VCaP (cell line): ENCODE data around the gene ZFYVE28.
A peak's percentile ranks its signal among the peaks of the same experiment; 100 is the strongest.
"Not testable (repeated sequence)": the region's sequence is repeated elsewhere in the genome, so short reads cannot be mapped to it uniquely, and the experiment has no call there.

Source experiments
- H3K27ac ChIP-seq: fragments of 450-650 bp; 2 replicates; pipeline ENCODE4 v1.5.1; 2017
- CTCF ChIP-seq: fragments of 450-650 bp; conservative IDR thresholded peaks from 2 replicates; pipeline ENCODE4 v1.5.1; 2017; ENCODE audit warnings: mild to moderate bottlenecking, moderate library complexity

ZFYVE28 gene

GRCh38 chr4:2434420-2434819, 16.0 kb upstream of the ZFYVE28 start:
- H3K27ac ChIP-seq: no peak overlapping the region
- TF ChIP-seq CTCF: no peak

DNA sequence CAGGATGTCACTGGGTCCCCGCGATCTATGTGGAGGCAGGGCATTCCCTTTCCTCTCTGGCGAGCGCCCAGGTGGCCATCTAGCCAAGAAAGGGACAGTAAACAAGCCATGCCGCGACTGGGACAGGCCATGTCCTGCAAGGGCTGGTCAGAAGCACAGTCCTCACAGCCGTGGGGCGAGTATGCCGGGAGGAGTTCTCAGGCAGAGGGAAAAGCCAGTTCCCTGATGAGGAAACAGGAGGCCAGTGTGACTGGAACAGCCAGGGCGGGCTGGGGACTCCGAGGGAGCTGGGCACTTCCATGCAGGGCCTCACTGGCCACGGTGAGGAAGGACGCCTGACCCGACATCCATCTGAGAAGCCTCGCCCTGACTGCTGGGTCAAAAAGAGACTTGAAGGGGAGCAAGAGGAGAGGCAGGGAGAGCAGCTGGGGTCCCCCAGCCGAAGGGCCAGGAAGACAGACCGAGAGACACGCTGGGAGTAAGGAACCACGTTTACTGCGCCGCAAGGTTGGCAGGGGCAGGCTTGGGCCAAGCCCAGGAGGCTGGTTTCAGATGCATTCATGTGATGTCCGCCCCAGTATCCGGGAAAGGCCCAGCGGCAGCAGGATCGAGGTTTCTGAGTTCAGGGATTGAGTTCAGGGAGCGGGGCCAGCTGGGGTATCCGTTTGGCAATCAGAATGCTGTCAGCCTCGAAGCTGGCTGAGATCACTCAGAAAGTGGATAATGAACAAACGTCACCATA, 15.3 kb upstream of the ZFYVE28 start:
- H3K27ac ChIP-seq: peak overlapping the region; percentile 40; the same call in 1 of the 2 replicates
- no peak for TF ChIP-seq CTCF

GRCh38 chr4:2432991-2433530, 14.6 kb upstream of the ZFYVE28 start:
- peak overlapping the region; percentile 40; the same call in 1 of the 2 replicates for H3K27ac ChIP-seq
- TF ChIP-seq CTCF: no peak

- H3K27ac ChIP-seq: no peak overlapping the region
- TF ChIP-seq CTCF: no peak
These were observed 13.6 kb upstream of the ZFYVE28 start for GRCh38 chr4:2432004-2432403.

DNA sequence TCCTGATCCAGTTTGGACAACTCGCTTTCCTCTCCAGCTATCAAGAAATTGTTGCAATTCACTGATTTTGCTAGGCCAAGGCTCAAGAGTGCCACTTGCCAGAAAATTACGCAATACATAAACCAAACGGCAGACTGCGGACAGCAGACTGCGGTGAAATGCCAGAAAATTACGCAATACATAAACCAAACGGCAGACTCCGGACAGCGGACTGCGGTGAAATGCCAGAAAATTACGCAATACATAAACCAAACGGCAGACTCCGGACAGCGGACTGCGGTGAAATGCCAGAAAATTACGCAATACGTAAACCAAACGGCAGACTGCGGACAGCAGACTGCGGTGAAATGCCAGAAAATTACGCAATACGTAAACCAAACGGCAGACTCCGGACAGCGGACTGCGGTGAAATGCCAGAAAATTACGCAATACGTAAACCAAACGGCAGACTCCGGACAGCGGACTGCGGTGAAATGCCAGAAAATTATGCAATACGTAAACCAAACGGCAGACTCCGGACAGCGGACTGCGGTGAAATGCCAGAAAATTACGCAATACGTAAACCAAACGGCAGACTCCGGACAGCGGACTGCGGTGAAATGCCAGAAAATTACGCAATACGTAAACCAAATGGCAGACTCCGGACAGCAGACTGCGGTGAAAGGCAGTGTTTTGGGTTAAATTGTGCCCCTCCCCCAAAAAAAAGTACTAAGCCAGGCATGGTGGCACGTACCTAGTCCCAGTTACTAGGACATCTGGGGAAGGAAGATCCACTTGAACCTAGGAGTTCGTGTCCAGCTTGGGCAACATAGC, 11.7 kb upstream of the ZFYVE28 start:
- H3K27ac ChIP-seq: not testable (repeated sequence)

- no peak overlapping the region for H3K27ac ChIP-seq
- TF ChIP-seq CTCF: no peak
These were observed 10.2 kb upstream of the ZFYVE28 start for GRCh38 chr4:2428496-2429213.

GRCh38 chr4:2427383-2428334, 9.2 kb upstream of the ZFYVE28 start:
- no peak for TF ChIP-seq CTCF
- no peak overlapping the region for H3K27ac ChIP-seq
